Caco-2 (cell line): ENCODE results near the gene MMEL1. TPM values are rescaled to one million over a fixed set of nuclear protein-coding genes. Genes with fewer than 3 reads are reported as not detected.

ENCODE experiments used
- BruUV-seq: library from RNA; stranded (reverse); fragments of 400-500 nt; replicated peaks from 2 replicates; lab custom pipeline; 2021; lab: Mats Ljungman, UMichigan
- CTCF ChIA-PET: fragments of 300-600 bp; sonication (Branson Sonifier 250); formaldehyde crosslinking; loops from one replicate; lab custom pipeline; 2022; ENCODE audit warnings: antibody characterized with exemption; lab: Charles Lee
- POLR2A ChIA-PET: fragments of 300-600 bp; sonication (Branson Sonifier 250); formaldehyde crosslinking; loops from one replicate; lab custom pipeline; 2022; ENCODE audit warnings: antibody characterized with exemption; lab: Charles Lee
- DNase-seq, 2 experiments: peaks; one replicate each; pipeline versions ENCODE4 v3.0.0 to v3.0.0-alpha.2; 2020 to 2022
- H3K27me3 ChIP-seq: replicated peaks from 2 replicates; pipeline ENCODE4 v1.6.0; 2011; ENCODE audit warnings: low read length; ENCODE audit not compliant: control insufficient read depth, insufficient read depth
- H3K36me3 ChIP-seq: 2 replicates; pipeline ENCODE4 v1.5.1; 2011; ENCODE audit warnings: low read length; ENCODE audit not compliant: control insufficient read depth, insufficient read depth
- H3K4me1 ChIP-seq: fragments of 250-450 bp; sonication (Bioruptor Pico); 2 replicates; pipeline ENCODE4 v1.5.1; 2020; ENCODE audit warnings: mild to moderate bottlenecking
- H3K4me3 ChIP-seq: 2 replicates; pipeline ENCODE4 v1.5.1; 2011; ENCODE audit warnings: low read depth, mild to moderate bottlenecking, control low read depth, low read length
- H3K9me3 ChIP-seq: fragments of 250-450 bp; sonication (Bioruptor Pico); 2 replicates; pipeline ENCODE4 v1.5.1; 2020; ENCODE audit warnings: mild to moderate bottlenecking, moderate library complexity
- H3K27ac Mint-ChIP-seq: one replicate; pipeline ENCODE4 v1.8.0; 2022; ENCODE audit warnings: mixed read lengths; ENCODE audit not compliant: unreplicated experiment
- H3K27me3 Mint-ChIP-seq: one replicate; pipeline ENCODE4 v1.8.0; 2022; ENCODE audit warnings: mixed read lengths; ENCODE audit not compliant: insufficient read depth, unreplicated experiment
- H3K36me3 Mint-ChIP-seq: one replicate; pipeline ENCODE4 v1.8.0; 2022; ENCODE audit warnings: mild to moderate bottlenecking, mixed read lengths; ENCODE audit not compliant: insufficient read depth, unreplicated experiment
- H3K4me1 Mint-ChIP-seq: one replicate; pipeline ENCODE4 v1.8.0; 2022; ENCODE audit warnings: low read depth, mixed read lengths; ENCODE audit not compliant: unreplicated experiment
- H3K4me3 Mint-ChIP-seq: one replicate; pipeline ENCODE4 v1.8.0; 2022; ENCODE audit warnings: mild to moderate bottlenecking, moderate library complexity, mixed read lengths; ENCODE audit not compliant: unreplicated experiment
- H3K9me3 Mint-ChIP-seq: one replicate; pipeline ENCODE4 v1.8.0; 2022; ENCODE audit warnings: mixed read lengths; ENCODE audit not compliant: unreplicated experiment
- intact Hi-C: fragments of 100-400 bp; cut with micrococcal nuclease; formaldehyde crosslinking; loops from one replicate; pipeline ENCODE4 v1.10.0; 2022; ENCODE audit not compliant: unreplicated experiment
- total RNA-seq: library from RNA; stranded (reverse); gene quantifications from 2 replicates; pipeline ENCODE4 v1.2.3, GENCODE V29; 2022
- TF ChIP-seq, protein P1 (sequence below), 2 experiments: fragments of 200-600 bp in 1 of 2; IDR thresholded peaks; 1 replicate in 1 of 2; 2 replicates in 1 of 2; pipeline versions ENCODE4 v1.5.1 to v1.8.0; 2011 to 2022; ENCODE audit warnings: antibody characterized with exemption in 1 of 2, control low read depth in 1 of 2, inconsistent platforms in 1 of 2, low read depth in 1 of 2, low read length in 1 of 2, mild to moderate bottlenecking in 1 of 2, moderate library complexity in 1 of 2; ENCODE audit not compliant: insufficient read depth in 1 of 2, severe bottlenecking in 1 of 2, unreplicated experiment in 1 of 2

MMEL1 gene
- total RNA-seq, 1 experiment from 2014 or later: not detected

DNA sequence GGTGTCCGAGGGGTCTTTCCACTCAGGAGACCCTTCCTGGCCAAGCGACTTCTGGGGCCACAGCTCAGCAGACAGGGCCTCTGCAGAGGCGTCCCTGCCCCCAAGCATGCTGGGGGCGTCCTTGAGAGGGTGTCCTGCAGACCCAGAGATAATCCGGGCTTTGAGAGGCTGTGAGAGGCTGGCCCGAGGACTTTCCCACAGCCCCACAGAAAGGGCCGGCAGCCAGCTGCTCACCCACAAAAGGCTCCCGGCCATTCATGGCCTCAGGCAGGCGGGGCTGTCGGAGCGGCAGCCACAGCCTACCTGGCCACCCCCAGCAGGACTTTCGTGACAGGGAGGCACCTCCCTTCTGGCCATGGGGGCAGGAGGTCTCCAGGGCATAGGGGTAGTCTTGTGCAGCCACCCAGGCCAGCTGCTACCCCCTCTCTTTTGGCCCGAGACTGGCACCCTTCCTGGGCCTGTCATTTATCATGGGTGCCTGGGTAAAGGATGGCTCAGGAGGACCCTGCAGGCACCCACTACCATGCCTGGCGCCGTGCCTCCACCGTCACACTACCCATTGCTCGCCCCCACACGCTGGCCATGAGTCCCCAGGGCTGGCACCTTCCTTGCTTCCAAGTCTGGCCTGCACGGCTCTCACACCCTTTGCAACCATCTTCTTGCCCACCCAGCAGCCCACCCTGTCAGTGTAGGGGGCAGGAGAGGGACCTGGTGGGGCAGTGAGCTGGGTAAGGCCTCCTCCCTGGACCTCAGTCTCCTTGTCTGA lies 87.8 kb downstream of the MMEL1 start:
- intact Hi-C loops: no loop called here
- Mint-ChIP-seq H3K4me3 (peak overlapping the region; percentile 85), H3K27ac (no peak overlapping the region), H3K4me1 (no peaks in the 10 kb centered on the region), H3K9me3 (no peaks in the 10 kb centered on the region), H3K27me3 (no peaks in the 10 kb centered on the region), H3K36me3 (peaks cover 6% of the 10 kb centered on the region)
- Histone ChIP-seq H3K9me3 (no peaks in the 10 kb centered on the region), H3K36me3 (no peaks in the 10 kb centered on the region), H3K4me3 (no peak overlapping the region), H3K27me3 (no peaks in the 10 kb centered on the region), H3K4me1 (peaks cover 8% of the 10 kb centered on the region)
- no TSS peak for BruUV-seq
- TF ChIP-seq, protein P1, sequence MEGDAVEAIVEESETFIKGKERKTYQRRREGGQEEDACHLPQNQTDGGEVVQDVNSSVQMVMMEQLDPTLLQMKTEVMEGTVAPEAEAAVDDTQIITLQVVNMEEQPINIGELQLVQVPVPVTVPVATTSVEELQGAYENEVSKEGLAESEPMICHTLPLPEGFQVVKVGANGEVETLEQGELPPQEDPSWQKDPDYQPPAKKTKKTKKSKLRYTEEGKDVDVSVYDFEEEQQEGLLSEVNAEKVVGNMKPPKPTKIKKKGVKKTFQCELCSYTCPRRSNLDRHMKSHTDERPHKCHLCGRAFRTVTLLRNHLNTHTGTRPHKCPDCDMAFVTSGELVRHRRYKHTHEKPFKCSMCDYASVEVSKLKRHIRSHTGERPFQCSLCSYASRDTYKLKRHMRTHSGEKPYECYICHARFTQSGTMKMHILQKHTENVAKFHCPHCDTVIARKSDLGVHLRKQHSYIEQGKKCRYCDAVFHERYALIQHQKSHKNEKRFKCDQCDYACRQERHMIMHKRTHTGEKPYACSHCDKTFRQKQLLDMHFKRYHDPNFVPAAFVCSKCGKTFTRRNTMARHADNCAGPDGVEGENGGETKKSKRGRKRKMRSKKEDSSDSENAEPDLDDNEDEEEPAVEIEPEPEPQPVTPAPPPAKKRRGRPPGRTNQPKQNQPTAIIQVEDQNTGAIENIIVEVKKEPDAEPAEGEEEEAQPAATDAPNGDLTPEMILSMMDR (IDR thresholded peaks at IDR 0.05; ENCODE audit: insufficient read depth in 1 of 2, low read depth in 1 of 2, low read length in 1 of 2, severe bottlenecking in 1 of 2, unreplicated experiment in 1 of 2): no peak
- DNase-seq: no peak
- CTCF ChIA-PET: interaction anchor here (1.2 to 1.3 kb wide), 3 partner anchors 13 to 132 kb away, joined by 3 to 8 read pairs (median 4); partner anchors contain the start of gene PEX10
- POLR2A ChIA-PET: interaction anchor here (1.0 kb wide), 1 partner anchor 19 kb away, joined by 4 read pairs; the partner anchor contains the start of gene PANK4

DNA sequence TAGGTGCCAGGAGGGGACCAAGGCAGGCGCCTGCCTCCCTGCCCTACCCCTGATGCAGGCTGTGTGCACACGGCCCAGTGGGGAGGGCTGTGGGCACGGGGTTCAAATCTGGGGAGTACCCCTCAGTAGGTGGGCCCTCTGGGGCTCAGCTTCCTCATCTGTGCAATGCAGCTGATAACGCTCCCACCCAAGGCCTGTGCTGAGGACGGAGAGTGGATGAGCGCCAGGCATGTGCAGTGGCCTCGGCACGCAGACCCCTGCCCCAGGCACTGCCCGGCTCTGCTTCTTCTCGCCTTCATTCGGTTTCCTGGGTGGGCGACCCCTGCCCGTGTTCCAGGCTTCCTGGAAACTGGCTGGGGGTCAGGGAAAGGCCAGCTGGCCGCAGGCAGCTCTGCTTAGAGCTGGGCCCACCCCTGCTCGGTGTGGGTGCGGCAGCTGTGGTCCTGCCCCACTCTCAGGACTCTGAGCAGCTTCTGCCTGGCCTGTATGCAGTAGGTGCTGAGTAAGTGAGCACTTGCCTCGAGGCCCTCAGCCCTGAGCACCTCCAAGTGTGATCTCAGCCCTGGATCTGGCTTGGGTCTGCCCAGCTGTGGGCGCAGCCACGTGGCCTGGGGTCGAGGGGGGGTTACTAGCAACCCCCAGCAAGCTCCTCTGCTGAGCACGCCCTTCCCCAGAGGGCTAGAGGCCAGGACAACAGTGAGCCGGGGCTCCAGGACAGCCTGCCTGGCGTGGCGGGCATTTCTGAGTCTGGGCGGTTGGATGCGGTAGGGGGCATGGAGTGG lies 88.5 kb downstream of the MMEL1 start:
- Mint-ChIP-seq H3K27ac (no peak overlapping the region), H3K9me3 (no peaks in the 10 kb centered on the region), H3K27me3 (no peaks in the 10 kb centered on the region), H3K4me3 (no peak overlapping the region), H3K36me3 (peaks cover 6% of the 10 kb centered on the region), H3K4me1 (no peaks in the 10 kb centered on the region)
- no TSS peak for BruUV-seq
- no peak for DNase-seq
- no peaks in the 10 kb centered on the region for H3K36me3 ChIP-seq
- H3K4me3 ChIP-seq: no peak overlapping the region
- ChIA-PET POLR2A (no interaction called here), CTCF (no interaction called here)
- peaks cover 8% of the 10 kb centered on the region for H3K4me1 ChIP-seq
- no peaks in the 10 kb centered on the region for H3K9me3 ChIP-seq
- intact Hi-C loops: no loop called here
- H3K27me3 ChIP-seq: no peaks in the 10 kb centered on the region
- TF ChIP-seq, protein P1 (IDR thresholded peaks at IDR 0.05; ENCODE audit: insufficient read depth in 1 of 2, low read depth in 1 of 2, low read length in 1 of 2, severe bottlenecking in 1 of 2, unreplicated experiment in 1 of 2): no peak

DNA sequence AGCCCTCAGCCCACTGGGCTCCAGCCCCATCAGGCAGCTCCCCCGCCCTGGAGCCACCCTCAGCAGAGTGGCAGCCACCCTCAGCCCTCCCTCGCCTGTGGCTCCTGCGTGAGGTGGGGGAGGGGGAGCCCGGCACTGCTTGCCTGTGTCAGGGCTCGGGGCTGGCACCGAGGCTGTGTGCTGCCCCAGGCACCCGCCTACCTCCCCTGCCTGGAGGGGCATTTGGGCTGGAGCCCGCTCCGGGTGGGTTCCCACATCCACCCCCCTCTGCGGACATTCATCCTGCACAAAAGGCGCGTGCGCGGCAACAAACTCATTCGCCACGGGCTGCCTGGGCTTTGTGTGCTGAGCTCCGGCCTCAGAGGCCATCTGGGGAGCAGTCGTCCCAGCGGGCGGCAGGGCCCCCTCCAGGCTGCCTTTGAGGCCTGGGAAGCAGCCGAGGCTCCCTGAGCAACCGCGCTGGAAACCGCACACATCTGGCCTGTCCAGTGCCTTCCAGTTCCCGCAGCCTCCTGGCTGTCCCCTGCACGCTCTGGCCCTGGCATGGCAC lies 89.2 kb downstream of the MMEL1 start:
- Histone ChIP-seq H3K36me3 (no peaks in the 10 kb centered on the region), H3K4me1 (peaks cover 8% of the 10 kb centered on the region), H3K9me3 (no peaks in the 10 kb centered on the region), H3K27me3 (no peaks in the 10 kb centered on the region), H3K4me3 (no peak overlapping the region)
- no peaks in the 10 kb centered on the region for H3K9me3 Mint-ChIP-seq
- intact Hi-C loops: no loop called here
- H3K4me1 Mint-ChIP-seq: no peaks in the 10 kb centered on the region
- ChIA-PET CTCF (no interaction called here), POLR2A (no interaction called here)
- H3K27me3 Mint-ChIP-seq: no peaks in the 10 kb centered on the region
- no peak overlapping the region for H3K27ac Mint-ChIP-seq
- no peak overlapping the region for H3K4me3 Mint-ChIP-seq
- BruUV-seq: no TSS peak
- H3K36me3 Mint-ChIP-seq: peaks cover 6% of the 10 kb centered on the region
- no peak for DNase-seq
- TF ChIP-seq, protein P1 (IDR thresholded peaks at IDR 0.05; ENCODE audit: insufficient read depth in 1 of 2, low read depth in 1 of 2, low read length in 1 of 2, severe bottlenecking in 1 of 2, unreplicated experiment in 1 of 2): no peak
